GM12891 (cell line): ENCODE measurements around the gene ASPHD2.

Experiments used
- POLR2A ChIP-seq: IDR thresholded peaks from 2 replicates; pipeline ENCODE4 v1.6.1; 2011; ENCODE audit warnings: low read depth, low read length, control low read depth
- POLR2AphosphoS5 ChIP-seq: IDR thresholded peaks from 2 replicates; pipeline ENCODE4 v1.6.1; 2011; ENCODE audit warnings: low read depth, low read length, control low read depth
- TAF1 ChIP-seq: IDR thresholded peaks from 2 replicates; pipeline ENCODE4 v1.6.1; 2011; ENCODE audit warnings: low read depth, low read length, control low read depth

GRCh38 chr22:26462641-26463040 lies 33.6 kb downstream of the ASPHD2 start:
- TF ChIP-seq TAF1 (no peak), POLR2AphosphoS5 (no peak), POLR2A (no peak)
